PC-3 (cell line): ENCODE data around the gene RGS4. TPM values are rescaled to one million over a fixed set of nuclear protein-coding genes. Genes with fewer than 3 reads are reported as not detected.

Experiments
- ATAC-seq: fragments of 200-7000 bp; cut with Tn5 transposase; 2 replicates; pipeline ENCODE4 v1.9.1; 2020; ENCODE audit warnings: mild to moderate bottlenecking, moderate library complexity
- BruUV-seq: library from RNA; stranded (reverse); fragments of 400-500 nt; replicated peaks from 2 replicates; lab custom pipeline; 2021; lab: Mats Ljungman, UMichigan
- CTCF ChIA-PET: fragments of 300-600 bp; sonication (Branson Sonifier 250); formaldehyde crosslinking; loops from one replicate; lab custom pipeline; 2022; ENCODE audit warnings: antibody characterized with exemption; lab: Charles Lee
- POLR2A ChIA-PET: fragments of 300-600 bp; sonication (Branson Sonifier 250); formaldehyde crosslinking; loops from one replicate; lab custom pipeline; 2022; ENCODE audit warnings: antibody characterized with exemption; ENCODE audit not compliant: unreplicated experiment; lab: Charles Lee
- DNase-seq: peaks from one replicate; pipeline ENCODE4 v3.0.0-alpha.2; 2015
- H2AFZ ChIP-seq: fragments of 300-600 bp; sonication (generic); 2 replicates; pipeline ENCODE4 v1.6.0; 2016; ENCODE audit warnings: antibody characterized with exemption, low read length
- H3F3A ChIP-seq: fragments of 300-600 bp; sonication (generic); one replicate; pipeline ENCODE4 v1.6.0; 2017; ENCODE audit warnings: antibody characterized with exemption, low read length, control low read depth, mild to moderate bottlenecking; ENCODE audit not compliant: unreplicated experiment
- H3K27ac ChIP-seq: fragments of 300-600 bp; sonication (generic); 2 replicates; pipeline ENCODE4 v1.5.1; 2016; ENCODE audit warnings: mild to moderate bottlenecking, low read length
- H3K27me3 ChIP-seq: fragments of 300-600 bp; sonication (generic); 2 replicates; pipeline ENCODE4 v1.6.1; 2016; ENCODE audit warnings: low read length, mixed read lengths
- H3K36me3 ChIP-seq: fragments of 300-600 bp; sonication (generic); 2 replicates; pipeline ENCODE4 v1.6.1; 2016; ENCODE audit warnings: low read depth, mixed run types, low read length, mixed read lengths
- H3K4me1 ChIP-seq: fragments of 300-600 bp; sonication (generic); 2 replicates; pipeline ENCODE4 v1.5.1; 2016; ENCODE audit warnings: low read length; ENCODE audit not compliant: insufficient read depth
- H3K4me2 ChIP-seq: fragments of 300-600 bp; sonication (generic); 2 replicates; pipeline ENCODE4 v1.6.0; 2016; ENCODE audit warnings: low read length
- H3K4me3 ChIP-seq: fragments of 300-600 bp; sonication (generic); 2 replicates; pipeline ENCODE4 v1.5.1; 2016; ENCODE audit warnings: mild to moderate bottlenecking, low read length, mixed read lengths
- H3K79me2 ChIP-seq: fragments of 300-600 bp; sonication (generic); 2 replicates; pipeline ENCODE4 v1.6.1; 2017; ENCODE audit warnings: low read length, mixed read lengths
- H3K9ac ChIP-seq: fragments of 300-600 bp; sonication (generic); 2 replicates; pipeline ENCODE4 v1.6.0; 2016; ENCODE audit warnings: mild to moderate bottlenecking, low read length
- H3K9me2 ChIP-seq: fragments of 300-600 bp; sonication (generic); replicated peaks from 2 replicates; pipeline ENCODE4 v1.6.1; 2016; ENCODE audit warnings: mixed run types, low read length, mixed read lengths
- H3K9me3 ChIP-seq: fragments of 300-600 bp; sonication (generic); 2 replicates; pipeline ENCODE4 v1.6.1; 2016; ENCODE audit warnings: low read length, mixed read lengths
- H4K20me1 ChIP-seq: fragments of 300-600 bp; sonication (generic); 2 replicates; pipeline ENCODE4 v1.6.1; 2016; ENCODE audit warnings: low read length, mixed read lengths
- EZH2 ChIP-seq: fragments of 300-600 bp; sonication (generic); IDR thresholded peaks from one replicate; pipeline ENCODE4 v1.6.1; 2017; ENCODE audit warnings: antibody characterized with exemption, mild to moderate bottlenecking, low read length; ENCODE audit not compliant: unreplicated experiment
- EZH2phosphoT487 ChIP-seq: fragments of 300-600 bp; sonication (generic); IDR thresholded peaks from 2 replicates; pipeline ENCODE4 v1.6.1; 2018; ENCODE audit warnings: mild to moderate bottlenecking, antibody characterized with exemption, low read length, borderline replicate concordance
- intact Hi-C: fragments of 100-400 bp; cut with micrococcal nuclease; formaldehyde crosslinking; loops from 2 replicates; pipeline ENCODE4 v1.9.0; 2023
- total RNA-seq: library from RNA; depleted of rRNA; stranded (reverse); fragments of >200 nt; gene quantifications from 2 replicates; pipeline ENCODE4 v1.2.3, GENCODE V29; 2014
- TF ChIP-seq, protein P1 (sequence below): fragments of 300-600 bp; sonication (generic); conservative IDR thresholded peaks from 2 replicates; pipeline ENCODE4 v1.5.1; 2017; ENCODE audit warnings: antibody characterized with exemption, low read depth, mild to moderate bottlenecking, low read length

Gene RGS4
- total RNA-seq, 1 experiment from 2014 or later = 6.0 TPM

DNA sequence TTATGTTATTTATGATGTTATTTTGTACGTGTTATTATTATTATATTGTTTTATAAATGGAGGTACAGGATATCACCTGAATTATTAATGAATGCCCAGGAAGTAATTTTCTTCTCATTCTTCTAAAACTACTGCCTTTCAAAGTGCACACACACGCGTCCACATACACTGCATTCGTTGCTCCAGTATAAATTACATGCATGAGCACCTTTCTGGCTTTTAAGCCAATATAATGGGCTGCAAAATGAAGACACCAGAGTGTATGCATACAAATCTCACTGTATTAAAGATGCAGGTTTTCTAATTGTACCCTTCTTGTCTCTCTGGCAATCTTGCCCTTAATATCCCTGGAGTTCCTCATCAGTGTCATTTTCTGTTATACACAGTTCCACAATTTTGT is 6.9 kb downstream of the RGS4 start:
- no peak for DNase-seq
- Histone ChIP-seq H2AFZ (no peak overlapping the region), H3K27me3 (no peaks in the 10 kb centered on the region), H3K4me1 (peaks cover 14% of the 10 kb centered on the region), H3K36me3 (no peaks in the 10 kb centered on the region), H3K9me3 (no peaks in the 10 kb centered on the region), H3F3A (no peaks in the 10 kb centered on the region), H3K4me2 (no peak overlapping the region), H3K9me2 (no peaks in the 10 kb centered on the region), H4K20me1 (no peaks in the 10 kb centered on the region), H3K27ac (no peak overlapping the region), H3K4me3 (no peak overlapping the region), H3K9ac (no peak overlapping the region), H3K79me2 (no peaks in the 10 kb centered on the region)
- POLR2A ChIA-PET = no interaction called here
- CTCF ChIA-PET = no interaction called here
- no peak for ATAC-seq
- no TSS peak for BruUV-seq
- no peak for TF ChIP-seq EZH2
- TF ChIP-seq EZH2phosphoT487 = no peak
- TF ChIP-seq, protein P1, sequence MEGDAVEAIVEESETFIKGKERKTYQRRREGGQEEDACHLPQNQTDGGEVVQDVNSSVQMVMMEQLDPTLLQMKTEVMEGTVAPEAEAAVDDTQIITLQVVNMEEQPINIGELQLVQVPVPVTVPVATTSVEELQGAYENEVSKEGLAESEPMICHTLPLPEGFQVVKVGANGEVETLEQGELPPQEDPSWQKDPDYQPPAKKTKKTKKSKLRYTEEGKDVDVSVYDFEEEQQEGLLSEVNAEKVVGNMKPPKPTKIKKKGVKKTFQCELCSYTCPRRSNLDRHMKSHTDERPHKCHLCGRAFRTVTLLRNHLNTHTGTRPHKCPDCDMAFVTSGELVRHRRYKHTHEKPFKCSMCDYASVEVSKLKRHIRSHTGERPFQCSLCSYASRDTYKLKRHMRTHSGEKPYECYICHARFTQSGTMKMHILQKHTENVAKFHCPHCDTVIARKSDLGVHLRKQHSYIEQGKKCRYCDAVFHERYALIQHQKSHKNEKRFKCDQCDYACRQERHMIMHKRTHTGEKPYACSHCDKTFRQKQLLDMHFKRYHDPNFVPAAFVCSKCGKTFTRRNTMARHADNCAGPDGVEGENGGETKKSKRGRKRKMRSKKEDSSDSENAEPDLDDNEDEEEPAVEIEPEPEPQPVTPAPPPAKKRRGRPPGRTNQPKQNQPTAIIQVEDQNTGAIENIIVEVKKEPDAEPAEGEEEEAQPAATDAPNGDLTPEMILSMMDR = no peak
- intact Hi-C loops = no loop called here

DNA sequence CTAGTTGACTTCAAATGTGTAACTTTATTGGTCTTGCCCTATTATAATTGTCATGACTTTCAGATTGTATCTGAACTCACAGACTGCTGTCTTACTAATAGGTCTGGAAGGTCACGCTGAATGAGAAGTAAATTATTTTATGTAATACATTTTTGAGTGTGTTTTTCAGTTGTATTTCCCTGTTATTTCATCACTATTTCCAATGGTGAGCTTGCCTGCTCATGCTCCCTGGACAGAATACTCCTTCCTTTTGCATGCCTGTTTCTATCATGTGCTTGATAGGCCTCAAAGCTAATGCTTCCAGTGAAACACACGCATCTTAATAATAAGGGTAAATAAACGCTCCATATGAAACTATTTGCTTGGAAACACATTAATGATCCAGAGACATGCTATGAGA is 7.3 kb downstream of the RGS4 start:
- TF ChIP-seq EZH2 = no peak
- TF ChIP-seq EZH2phosphoT487 = no peak
- TF ChIP-seq, protein P1 = no peak
- Histone ChIP-seq H4K20me1 (no peaks in the 10 kb centered on the region), H3K4me1 (peaks cover 14% of the 10 kb centered on the region), H3K27ac (no peak overlapping the region), H3K36me3 (no peaks in the 10 kb centered on the region), H3K79me2 (no peaks in the 10 kb centered on the region), H3K9me2 (no peaks in the 10 kb centered on the region), H3F3A (no peaks in the 10 kb centered on the region), H3K9me3 (no peaks in the 10 kb centered on the region), H3K9ac (no peak overlapping the region), H3K4me3 (no peak overlapping the region), H3K27me3 (no peaks in the 10 kb centered on the region), H3K4me2 (no peak overlapping the region), H2AFZ (no peak overlapping the region)
- intact Hi-C loops = no loop called here
- ATAC-seq (no peak), DNase-seq (no peak)
- ChIA-PET CTCF (no interaction called here), POLR2A (no interaction called here)
- no TSS peak for BruUV-seq

DNA sequence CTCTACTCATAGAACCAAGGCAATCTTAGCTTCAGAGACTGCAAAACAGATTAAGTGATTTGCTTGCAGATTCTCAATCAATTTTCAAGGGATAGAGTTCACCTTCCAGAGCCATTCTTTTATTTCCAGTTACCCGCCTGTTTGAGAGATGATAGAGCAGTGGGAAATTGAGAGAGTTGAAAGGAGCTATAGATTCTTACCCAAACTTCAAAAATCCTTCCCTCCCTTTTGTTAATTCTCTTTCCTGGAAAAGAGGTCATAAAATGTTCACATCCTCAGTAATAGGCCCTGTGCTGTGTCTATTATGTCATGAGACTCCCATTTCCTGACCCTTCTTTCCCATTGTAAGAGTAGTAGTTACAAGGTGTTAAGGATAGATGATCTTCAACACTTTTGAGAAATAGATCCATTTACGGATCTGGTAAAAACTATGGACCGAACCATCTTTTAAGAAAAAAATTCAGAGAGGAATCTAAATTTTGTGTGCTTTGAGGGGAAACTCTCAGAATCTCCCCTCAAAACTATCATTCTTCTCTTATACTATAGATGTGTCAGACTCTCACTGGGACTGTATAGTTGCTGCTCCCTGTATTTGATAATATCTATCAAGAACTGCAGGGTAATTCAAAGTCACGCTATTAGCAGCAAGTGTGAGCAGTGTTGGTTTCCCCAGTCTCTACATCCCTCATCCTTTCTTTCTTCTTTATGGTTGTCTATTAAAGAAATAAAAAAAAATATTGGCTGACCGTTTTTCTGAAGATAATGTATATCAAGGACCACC is 8.0 kb downstream of the RGS4 start:
- no peaks in the 10 kb centered on the region for H3K79me2 ChIP-seq
- DNase-seq (no peak), ATAC-seq (no peak)
- no peaks in the 10 kb centered on the region for H4K20me1 ChIP-seq
- TF ChIP-seq EZH2 (no peak), EZH2phosphoT487 (no peak)
- TF ChIP-seq, protein P1 = no peak
- H3K9me3 ChIP-seq = no peaks in the 10 kb centered on the region
- H3F3A ChIP-seq = no peaks in the 10 kb centered on the region
- no peak overlapping the region for H3K4me2 ChIP-seq
- no peaks in the 10 kb centered on the region for H3K9me2 ChIP-seq
- no TSS peak for BruUV-seq
- no peaks in the 10 kb centered on the region for H3K36me3 ChIP-seq
- peaks cover 11% of the 10 kb centered on the region for H3K4me1 ChIP-seq
- intact Hi-C loops = no loop called here
- ChIA-PET CTCF (no interaction called here), POLR2A (no interaction called here)
- no peak overlapping the region for H3K9ac ChIP-seq
- no peak overlapping the region for H3K4me3 ChIP-seq
- no peak overlapping the region for H2AFZ ChIP-seq
- H3K27ac ChIP-seq = no peak overlapping the region
- no peaks in the 10 kb centered on the region for H3K27me3 ChIP-seq
